ENCODE data around the gene CFAP97D1.

DNA sequence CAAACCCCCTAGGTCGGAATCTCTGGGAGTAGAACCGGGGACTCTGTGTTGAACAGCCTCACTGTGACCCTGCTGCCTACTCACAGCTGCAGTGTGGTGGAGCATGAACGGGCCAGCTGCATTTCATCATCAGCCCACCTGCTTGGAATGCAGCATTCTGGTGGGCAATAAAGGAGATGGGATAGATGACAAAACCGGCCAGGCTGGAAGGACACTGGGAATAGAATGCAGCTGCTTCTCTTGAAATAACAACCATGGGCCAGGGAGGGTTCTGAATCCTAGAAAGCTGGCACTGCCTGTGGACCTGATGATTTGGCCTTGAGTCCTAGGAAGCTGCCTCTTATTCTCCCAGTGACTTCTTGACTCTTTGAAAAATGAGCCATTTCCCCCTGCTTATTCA is 23.5 kb downstream of the CFAP97D1 start:
- TF ChIP-seq, protein P1, sequence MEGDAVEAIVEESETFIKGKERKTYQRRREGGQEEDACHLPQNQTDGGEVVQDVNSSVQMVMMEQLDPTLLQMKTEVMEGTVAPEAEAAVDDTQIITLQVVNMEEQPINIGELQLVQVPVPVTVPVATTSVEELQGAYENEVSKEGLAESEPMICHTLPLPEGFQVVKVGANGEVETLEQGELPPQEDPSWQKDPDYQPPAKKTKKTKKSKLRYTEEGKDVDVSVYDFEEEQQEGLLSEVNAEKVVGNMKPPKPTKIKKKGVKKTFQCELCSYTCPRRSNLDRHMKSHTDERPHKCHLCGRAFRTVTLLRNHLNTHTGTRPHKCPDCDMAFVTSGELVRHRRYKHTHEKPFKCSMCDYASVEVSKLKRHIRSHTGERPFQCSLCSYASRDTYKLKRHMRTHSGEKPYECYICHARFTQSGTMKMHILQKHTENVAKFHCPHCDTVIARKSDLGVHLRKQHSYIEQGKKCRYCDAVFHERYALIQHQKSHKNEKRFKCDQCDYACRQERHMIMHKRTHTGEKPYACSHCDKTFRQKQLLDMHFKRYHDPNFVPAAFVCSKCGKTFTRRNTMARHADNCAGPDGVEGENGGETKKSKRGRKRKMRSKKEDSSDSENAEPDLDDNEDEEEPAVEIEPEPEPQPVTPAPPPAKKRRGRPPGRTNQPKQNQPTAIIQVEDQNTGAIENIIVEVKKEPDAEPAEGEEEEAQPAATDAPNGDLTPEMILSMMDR (IDR thresholded peaks at IDR 0.05) = no peak
- TF ChIP-seq POLR2AphosphoS5 (IDR thresholded peaks at IDR 0.05) = no peak
- no peak for TF ChIP-seq POLR2A (IDR thresholded peaks at IDR 0.05)
- no peak for TF ChIP-seq EP300 (IDR thresholded peaks at IDR 0.05; ENCODE audit: low read depth)

All from transverse colon (tissue), 4 donors.